ENCODE results near the gene PNMT.

GRCh38 chr17:39648616-39649366, 19.5 kb upstream of the PNMT start:
- TF ChIP-seq, protein P1, sequence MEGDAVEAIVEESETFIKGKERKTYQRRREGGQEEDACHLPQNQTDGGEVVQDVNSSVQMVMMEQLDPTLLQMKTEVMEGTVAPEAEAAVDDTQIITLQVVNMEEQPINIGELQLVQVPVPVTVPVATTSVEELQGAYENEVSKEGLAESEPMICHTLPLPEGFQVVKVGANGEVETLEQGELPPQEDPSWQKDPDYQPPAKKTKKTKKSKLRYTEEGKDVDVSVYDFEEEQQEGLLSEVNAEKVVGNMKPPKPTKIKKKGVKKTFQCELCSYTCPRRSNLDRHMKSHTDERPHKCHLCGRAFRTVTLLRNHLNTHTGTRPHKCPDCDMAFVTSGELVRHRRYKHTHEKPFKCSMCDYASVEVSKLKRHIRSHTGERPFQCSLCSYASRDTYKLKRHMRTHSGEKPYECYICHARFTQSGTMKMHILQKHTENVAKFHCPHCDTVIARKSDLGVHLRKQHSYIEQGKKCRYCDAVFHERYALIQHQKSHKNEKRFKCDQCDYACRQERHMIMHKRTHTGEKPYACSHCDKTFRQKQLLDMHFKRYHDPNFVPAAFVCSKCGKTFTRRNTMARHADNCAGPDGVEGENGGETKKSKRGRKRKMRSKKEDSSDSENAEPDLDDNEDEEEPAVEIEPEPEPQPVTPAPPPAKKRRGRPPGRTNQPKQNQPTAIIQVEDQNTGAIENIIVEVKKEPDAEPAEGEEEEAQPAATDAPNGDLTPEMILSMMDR (IDR thresholded peaks at IDR 0.05; ENCODE audit: control extremely low read depth in 1 of 3, insufficient read depth in 1 of 3, low read depth in 1 of 3, low read length in 3 of 3) = no peak
- TF ChIP-seq BRCA1 (IDR thresholded peaks at IDR 0.05; ENCODE audit: low read depth, low read length) = no peak
- no peak for TF ChIP-seq CBX5 (IDR thresholded peaks at IDR 0.05; ENCODE audit: low read depth, low read length)
- TF ChIP-seq CHD2 (IDR thresholded peaks at IDR 0.05; ENCODE audit: low read length) = no peak
- no peak for TF ChIP-seq CREB1 (IDR thresholded peaks at IDR 0.05)
- TF ChIP-seq JUND (IDR thresholded peaks at IDR 0.05; ENCODE audit: low read length) = no peak
- TF ChIP-seq SRF (IDR thresholded peaks at IDR 0.05; ENCODE audit: low read depth, low read length) = no peak
- TF ChIP-seq, protein P2, sequence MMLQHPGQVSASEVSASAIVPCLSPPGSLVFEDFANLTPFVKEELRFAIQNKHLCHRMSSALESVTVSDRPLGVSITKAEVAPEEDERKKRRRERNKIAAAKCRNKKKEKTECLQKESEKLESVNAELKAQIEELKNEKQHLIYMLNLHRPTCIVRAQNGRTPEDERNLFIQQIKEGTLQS (IDR thresholded peaks at IDR 0.05; ENCODE audit: insufficient read depth, low read depth, low read length) = no peak
- TF ChIP-seq EP300 (IDR thresholded peaks at IDR 0.05; ENCODE audit: borderline replicate concordance in 1 of 2, low read depth in 2 of 2, low read length in 2 of 2) = no peak
